ENCODE data around the gene ATP6AP2.

Gene ATP6AP2

DNA sequence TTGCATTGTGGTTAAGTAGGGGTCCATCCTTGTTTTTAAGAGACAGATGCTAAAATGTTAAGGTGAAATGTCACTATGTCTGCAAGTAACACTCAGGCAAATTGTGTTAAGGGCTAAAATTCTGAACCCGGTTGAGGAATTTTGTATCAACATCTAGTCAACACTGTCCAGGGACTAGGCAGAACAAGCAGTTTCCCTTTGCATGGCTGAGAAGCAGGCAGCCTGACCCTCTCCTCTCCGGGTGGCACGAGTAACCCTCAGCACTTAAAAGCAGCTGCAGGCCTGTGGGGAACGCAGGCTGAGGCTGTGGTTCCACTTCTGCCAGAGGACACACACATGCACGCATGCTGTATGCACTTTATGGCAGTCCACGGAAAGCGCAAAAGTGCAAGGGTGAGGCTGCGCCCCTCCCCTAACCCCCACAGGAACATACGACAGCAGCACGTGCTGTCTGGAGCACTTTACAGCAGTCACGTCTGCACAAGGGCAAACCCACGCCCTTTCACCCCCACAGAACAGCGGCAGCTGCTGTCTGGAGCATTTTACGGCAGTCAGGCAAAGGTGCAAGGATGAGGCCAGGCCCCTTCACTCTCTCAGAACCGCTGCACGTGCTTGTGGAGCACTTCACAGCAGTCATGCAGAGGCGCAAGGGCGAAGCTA, 41.8 kb downstream of the ATP6AP2 start:
- TF ChIP-seq, protein P1, sequence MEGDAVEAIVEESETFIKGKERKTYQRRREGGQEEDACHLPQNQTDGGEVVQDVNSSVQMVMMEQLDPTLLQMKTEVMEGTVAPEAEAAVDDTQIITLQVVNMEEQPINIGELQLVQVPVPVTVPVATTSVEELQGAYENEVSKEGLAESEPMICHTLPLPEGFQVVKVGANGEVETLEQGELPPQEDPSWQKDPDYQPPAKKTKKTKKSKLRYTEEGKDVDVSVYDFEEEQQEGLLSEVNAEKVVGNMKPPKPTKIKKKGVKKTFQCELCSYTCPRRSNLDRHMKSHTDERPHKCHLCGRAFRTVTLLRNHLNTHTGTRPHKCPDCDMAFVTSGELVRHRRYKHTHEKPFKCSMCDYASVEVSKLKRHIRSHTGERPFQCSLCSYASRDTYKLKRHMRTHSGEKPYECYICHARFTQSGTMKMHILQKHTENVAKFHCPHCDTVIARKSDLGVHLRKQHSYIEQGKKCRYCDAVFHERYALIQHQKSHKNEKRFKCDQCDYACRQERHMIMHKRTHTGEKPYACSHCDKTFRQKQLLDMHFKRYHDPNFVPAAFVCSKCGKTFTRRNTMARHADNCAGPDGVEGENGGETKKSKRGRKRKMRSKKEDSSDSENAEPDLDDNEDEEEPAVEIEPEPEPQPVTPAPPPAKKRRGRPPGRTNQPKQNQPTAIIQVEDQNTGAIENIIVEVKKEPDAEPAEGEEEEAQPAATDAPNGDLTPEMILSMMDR (IDR thresholded peaks at IDR 0.05; ENCODE audit: borderline replicate concordance, control extremely low read depth, extremely low read depth, insufficient read depth, missing control alignments) = no peak
- no peak for DNase-seq (ENCODE audit: low spot score)
- in situ Hi-C loops (cut with MboI; ENCODE audit: low sequenced_read_pairs, unreplicated experiment) = no loop called here

GRCh38 chrX:40623139-40623536, 42.4 kb downstream of the ATP6AP2 start, which contains the start of gene MPC1L:
Gene MPC1L, plus strand, starts transcription at chrX:40623428. Its CDS starts 138 bp downstream, at chrX:40623566.
- TF ChIP-seq, protein P1 (IDR thresholded peaks at IDR 0.05; ENCODE audit: borderline replicate concordance, control extremely low read depth, extremely low read depth, insufficient read depth, missing control alignments) = no peak
- DNase-seq (ENCODE audit: low spot score) = no peak
- in situ Hi-C loops (cut with MboI; ENCODE audit: low sequenced_read_pairs, unreplicated experiment) = no loop called here

DNA sequence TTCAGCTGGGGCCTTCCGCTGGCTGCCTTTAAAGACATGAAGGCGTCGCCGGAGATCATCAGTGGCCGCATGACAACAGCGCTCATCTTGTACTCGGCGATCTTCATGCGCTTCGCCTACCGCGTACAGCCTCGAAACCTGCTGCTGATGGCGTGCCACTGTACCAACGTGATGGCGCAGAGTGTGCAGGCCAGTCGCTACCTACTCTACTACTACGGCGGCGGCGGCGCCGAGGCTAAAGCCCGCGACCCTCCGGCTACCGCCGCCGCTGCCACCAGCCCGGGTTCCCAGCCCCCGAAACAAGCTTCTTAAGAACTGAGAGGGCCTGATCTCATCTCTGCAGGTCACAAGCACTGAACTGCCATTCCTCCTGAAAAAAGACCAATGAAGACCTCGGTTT, 42.9 kb downstream of the ATP6AP2 start:
- in situ Hi-C loops (cut with MboI; ENCODE audit: low sequenced_read_pairs, unreplicated experiment) = no loop called here
- TF ChIP-seq, protein P1 (IDR thresholded peaks at IDR 0.05; ENCODE audit: borderline replicate concordance, control extremely low read depth, extremely low read depth, insufficient read depth, missing control alignments) = no peak

GRCh38 chrX:40625294-40625693, 44.5 kb downstream of the ATP6AP2 start:
- TF ChIP-seq, protein P1 (IDR thresholded peaks at IDR 0.05; ENCODE audit: borderline replicate concordance, control extremely low read depth, extremely low read depth, insufficient read depth, missing control alignments) = no peak
- in situ Hi-C loops (cut with MboI; ENCODE audit: low sequenced_read_pairs, unreplicated experiment) = no loop called here
- no peak for DNase-seq (ENCODE audit: low spot score)

More for the DNA sequence above, 42.9 kb downstream of the ATP6AP2 start:
- no peak for DNase-seq (ENCODE audit: low spot score)

GRCh38 chrX:40628506-40628905, 47.7 kb downstream of the ATP6AP2 start:
- TF ChIP-seq, protein P1 (IDR thresholded peaks at IDR 0.05; ENCODE audit: borderline replicate concordance, control extremely low read depth, extremely low read depth, insufficient read depth, missing control alignments) = no peak
- in situ Hi-C loops (cut with MboI; ENCODE audit: low sequenced_read_pairs, unreplicated experiment) = no loop called here

GRCh38 chrX:40632199-40632598, 51.4 kb downstream of the ATP6AP2 start:
- no peak for DNase-seq (ENCODE audit: low spot score)
- in situ Hi-C loops (cut with MboI; ENCODE audit: low sequenced_read_pairs, unreplicated experiment) = no loop called here
- TF ChIP-seq, protein P1 (IDR thresholded peaks at IDR 0.05; ENCODE audit: borderline replicate concordance, control extremely low read depth, extremely low read depth, insufficient read depth, missing control alignments) = no peak

More at GRCh38 chrX:40628506-40628905, 47.7 kb downstream of the ATP6AP2 start:
- DNase-seq (ENCODE audit: low spot score) = no peak

All from GM13976 (cell line).